SHP77 (cell line): Measurements from ENCODE around the gene CFAP65.

Source experiments
- DNase-seq, 2 experiments: peaks; one replicate each; lab custom pipeline; 2025; lab: John Stamatoyannopoulos, UW

The CFAP65 gene

GRCh38 chr2:219032051-219032745, 9.1 kb downstream of the CFAP65 start:
- no peak for DNase-seq

GRCh38 chr2:219031005-219031738, 10.1 kb downstream of the CFAP65 start:
- DNase-seq = no peak

DNA sequence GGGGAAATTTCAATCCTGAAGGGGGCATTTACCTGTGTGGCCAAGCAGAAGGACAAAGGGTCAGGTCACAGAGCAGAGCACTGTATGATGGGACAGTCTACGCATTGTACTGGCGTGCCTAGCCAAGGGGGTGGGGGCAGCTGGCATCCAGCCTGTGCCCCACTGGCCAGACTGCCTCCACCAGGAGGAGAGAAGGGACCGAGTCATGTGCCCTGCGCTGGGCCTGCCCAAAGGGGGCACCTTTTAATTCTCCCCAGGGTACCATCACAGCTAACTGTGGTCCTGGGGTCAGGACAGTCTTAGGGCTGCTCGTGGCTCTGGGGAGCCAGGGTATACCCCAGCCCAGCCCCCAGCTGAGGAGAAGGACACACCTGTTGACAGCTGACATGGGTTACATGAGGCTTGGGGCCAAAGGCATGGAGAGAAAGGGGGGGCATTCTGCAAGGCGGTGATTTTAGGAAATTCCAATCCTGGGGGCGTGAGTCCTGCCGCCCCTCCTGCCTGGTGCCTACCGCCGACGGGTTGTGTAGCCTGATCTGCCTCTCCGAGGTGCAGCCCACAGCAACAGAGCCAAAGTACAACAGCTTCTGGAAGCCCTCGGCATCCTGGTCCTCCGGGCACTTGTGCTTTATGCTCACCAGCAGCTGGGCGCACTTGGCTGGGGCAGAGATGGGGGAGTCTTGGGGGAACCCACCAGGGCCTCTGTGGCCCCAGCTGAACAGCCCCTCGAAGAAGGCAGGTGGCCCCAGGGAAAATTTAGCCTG, 11.0 kb downstream of the CFAP65 start:
- DNase-seq = no peak

GRCh38 chr2:219029829-219030165, 11.5 kb downstream of the CFAP65 start:
- peak; percentile 53 to 82 for DNase-seq

DNA sequence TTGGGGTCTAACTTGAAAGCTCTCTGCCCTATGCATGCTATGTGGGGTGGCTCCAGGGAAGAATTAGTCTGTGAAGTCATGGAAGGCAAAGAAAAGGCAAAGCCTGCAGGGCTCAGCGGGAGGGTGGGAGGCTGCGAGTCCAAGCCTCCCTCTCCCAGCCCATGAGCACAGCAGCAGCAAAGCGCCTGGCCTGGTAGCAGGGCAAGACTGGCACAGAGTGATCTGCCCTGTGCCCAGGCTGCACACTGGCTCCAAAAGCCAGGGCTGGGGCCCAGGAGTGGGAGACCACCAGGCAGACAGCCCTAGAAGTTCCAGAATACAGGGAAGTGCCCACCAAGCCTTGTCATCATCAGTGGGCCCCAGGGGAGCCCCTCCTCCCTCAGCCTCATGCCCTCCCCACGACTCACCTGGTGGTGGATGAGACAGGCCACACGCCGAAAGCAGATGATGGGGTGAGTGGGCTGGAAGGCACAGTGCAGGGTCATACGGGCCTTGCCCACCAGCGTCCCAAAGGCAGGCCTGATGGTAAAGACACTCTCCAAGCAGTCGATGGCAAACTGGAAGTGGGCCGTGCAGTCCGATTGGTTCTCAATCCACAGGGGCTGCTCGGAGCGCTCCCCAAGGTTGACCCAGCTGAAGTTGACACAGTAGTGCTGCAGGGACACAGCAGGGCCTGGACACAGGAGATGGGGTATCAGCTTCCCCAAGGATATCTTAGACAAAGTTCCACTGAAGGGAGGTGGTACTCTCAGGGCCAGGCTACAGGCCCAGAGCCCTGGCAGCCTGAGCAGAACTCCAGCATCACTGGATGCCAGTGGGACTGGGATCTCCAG, 12.1 kb downstream of the CFAP65 start:
- no peak for DNase-seq

GRCh38 chr2:219028141-219028540, 13.2 kb downstream of the CFAP65 start:
- DNase-seq = no peak

GRCh38 chr2:219027511-219028055, 13.7 kb downstream of the CFAP65 start:
- DNase-seq = no peak

GRCh38 chr2:219026946-219027345, 14.4 kb downstream of the CFAP65 start:
- DNase-seq = no peak

DNA sequence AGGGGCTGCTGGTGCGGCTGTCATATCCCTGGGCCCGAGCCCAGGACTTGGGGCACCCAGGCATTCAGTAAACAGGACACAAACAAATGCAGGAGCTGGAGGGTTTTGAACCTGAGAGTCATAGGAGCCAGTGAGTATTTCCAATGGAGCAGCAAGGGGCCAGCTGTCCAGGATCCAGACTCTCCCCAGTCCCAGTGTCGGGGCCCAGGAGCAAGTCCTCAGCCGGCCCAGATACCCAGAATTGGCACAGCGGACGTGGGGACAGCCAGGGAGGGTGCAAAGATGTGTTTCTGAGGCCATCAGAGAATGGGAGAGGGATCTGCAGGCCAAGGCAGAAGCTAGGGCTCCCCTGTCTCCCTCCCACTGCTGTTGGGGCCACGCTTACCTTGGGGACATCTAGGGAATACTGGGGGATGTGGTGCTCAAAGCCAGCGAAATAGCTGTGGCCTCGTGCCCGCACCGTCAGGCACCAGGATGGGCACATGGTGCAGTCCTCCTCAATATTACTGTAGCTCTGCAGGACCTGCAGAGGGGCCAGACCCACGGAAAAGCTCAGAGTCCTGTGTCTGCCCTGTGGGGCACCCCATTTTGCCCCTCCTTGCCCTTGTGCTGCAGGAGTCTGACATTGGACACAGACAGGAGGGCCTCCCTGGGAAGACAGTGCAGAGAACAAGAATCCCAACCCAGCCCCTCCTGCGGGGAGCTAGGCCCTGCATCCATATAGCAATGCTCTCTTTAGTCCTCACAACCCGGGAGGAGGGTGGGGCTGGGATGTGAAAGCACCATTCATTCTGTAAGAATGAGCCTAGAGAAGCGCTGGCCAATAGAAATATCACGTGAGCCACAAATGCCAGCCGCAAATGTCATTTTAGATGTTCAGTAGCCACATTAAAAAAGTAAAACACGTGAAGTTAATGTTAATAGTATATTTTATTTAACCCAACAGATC, 15.4 kb downstream of the CFAP65 start:
- DNase-seq = no peak

GRCh38 chr2:219024059-219024458, 17.3 kb downstream of the CFAP65 start:
- no peak for DNase-seq

- no peak for DNase-seq
Observed at GRCh38 chr2:219023045-219023605, 18.2 kb downstream of the CFAP65 start.

- no peak for DNase-seq
Observed at GRCh38 chr2:219022616-219023015, 18.7 kb downstream of the CFAP65 start.

GRCh38 chr2:219022041-219022440, 19.3 kb downstream of the CFAP65 start:
- no peak for DNase-seq

GRCh38 chr2:219021591-219021990, 19.7 kb downstream of the CFAP65 start:
- no peak for DNase-seq

DNA sequence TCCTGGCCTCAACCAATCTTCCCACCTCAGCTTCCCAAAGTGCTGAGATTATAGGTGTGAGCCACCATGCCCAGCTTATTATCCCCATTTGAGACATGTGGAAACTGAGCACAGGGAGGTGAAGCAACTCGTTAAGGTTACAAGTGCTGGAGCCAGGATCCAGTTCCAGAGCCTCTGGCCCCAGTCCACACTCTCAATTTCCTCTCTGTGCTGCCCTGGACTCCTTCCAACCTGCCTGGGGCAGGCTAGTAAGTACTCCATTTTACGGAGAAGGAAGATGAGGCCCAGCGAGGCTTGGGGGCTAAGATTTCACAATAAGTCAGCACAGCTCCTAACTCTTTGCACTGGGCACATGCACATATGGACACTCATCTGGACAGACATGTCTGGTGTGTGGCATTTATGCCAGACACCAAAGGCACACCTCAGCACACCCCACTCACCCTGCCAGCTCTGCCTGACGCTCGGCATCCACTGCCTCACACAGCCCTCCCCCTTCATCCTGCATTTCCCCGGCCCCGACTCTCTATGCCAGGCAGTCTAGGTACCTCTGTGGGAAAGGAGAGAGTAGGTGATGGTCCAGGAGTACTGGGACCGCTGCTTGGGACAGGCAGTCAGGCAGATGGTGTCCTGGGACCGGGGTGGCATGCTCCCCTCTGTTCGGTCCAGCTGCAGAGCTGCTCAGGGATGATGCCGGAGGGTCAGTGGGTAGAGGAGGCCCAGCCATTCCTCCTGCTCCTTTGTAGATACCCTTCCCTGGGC, 20.5 kb downstream of the CFAP65 start:
- DNase-seq = no peak

- no peak for DNase-seq
Observed at GRCh38 chr2:219019436-219019835, 21.9 kb downstream of the CFAP65 start.

DNA sequence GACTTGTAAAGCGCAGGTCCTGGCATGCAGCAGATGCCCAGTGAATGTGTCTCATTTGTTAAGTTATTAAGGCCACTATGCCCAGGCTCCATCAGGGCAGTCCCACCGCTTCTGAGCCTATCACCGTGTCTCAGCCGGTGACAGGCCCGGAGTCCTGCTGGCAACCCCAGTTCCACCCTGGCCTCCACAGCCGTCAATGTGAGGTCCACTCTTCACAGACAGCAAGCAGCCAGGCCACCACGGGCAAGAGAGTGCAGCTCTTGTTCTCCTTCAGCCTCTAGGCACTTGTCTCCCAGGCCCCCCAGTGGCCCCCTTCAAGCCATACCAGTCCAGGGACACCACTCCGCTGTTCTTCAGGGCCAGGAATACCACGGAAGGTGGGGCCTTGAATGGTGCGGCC, 22.6 kb downstream of the CFAP65 start:
- DNase-seq = no peak

DNA sequence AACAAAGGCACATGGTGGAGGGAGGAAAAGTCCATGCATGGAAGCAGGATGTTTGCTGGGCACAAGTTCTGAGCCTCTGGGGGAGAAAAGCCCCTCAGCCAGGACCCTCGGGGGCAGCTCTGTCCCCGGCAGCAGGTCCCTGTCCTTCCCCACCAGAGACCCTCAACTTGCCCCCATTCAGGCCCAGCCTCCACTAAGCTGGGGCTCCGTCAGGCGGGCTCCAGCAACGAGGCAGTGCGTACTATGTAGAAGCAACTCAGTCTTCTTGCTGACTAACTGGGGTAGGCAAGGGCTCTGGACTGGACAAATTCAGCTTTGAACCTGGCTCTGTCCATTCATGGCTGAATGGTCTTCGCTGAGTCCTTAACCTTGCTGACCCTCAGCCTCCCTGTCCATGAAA, 23.0 kb downstream of the CFAP65 start:
- no peak for DNase-seq

DNA sequence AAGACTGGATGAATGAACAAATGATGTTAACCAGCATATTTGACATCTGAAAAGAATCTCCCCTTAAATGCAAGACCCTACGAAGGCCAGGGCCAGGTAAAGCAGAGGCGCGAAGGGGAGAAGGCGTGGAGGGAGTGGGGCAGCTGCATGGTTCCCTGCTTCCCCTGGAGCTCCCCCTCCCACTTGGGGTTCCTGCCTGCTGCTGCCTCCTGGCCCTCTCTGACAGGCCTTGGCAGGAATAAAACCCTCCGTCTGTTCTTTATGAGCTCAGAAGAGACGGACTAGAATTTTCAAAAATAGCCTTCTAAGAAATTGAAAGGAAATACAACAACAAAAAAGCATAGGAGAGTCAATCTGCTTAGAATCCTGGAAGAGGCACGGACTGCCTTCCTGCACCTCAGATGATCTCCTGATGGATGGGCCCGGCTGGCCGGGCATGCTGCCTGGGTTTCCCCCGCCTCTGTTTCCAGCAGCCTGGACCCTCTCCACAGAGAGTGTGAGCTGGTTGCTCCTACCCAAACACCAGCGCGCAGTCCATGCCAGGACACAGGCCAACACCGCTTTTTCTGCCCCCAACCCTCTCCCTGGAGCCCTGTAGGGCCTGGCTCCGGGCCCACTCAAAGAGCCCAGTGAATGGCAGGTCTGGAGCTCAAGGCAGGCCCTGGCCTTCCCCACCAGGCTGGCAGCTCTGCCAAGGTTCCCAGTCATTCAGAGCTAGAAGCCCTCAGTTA, 23.9 kb downstream of the CFAP65 start:
- DNase-seq = no peak
